ENCODE results near the gene SPATA13.

The SPATA13 gene

DNA sequence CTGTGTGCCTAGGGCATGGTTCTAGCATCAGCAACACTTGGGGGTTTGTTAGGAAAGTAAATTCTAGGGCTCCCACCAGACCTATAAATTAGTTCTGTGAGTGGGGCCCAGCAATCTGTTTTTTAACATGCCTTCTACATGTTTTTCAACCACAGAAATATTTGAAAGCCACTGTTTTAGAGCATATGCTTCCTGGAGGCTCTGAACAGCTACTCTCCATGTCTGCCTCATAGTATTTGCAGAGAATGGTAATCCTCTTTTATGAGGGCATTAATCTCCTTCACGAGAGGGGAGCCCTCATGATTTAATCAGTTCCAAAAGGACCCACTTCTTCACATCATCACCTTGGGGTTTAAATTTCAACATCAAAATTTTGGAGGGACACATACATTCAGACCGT lies 6.0 kb downstream of the SPATA13 start:
- DNase-seq (ENCODE audit: low read depth in 3 of 3) = no peak

DNA sequence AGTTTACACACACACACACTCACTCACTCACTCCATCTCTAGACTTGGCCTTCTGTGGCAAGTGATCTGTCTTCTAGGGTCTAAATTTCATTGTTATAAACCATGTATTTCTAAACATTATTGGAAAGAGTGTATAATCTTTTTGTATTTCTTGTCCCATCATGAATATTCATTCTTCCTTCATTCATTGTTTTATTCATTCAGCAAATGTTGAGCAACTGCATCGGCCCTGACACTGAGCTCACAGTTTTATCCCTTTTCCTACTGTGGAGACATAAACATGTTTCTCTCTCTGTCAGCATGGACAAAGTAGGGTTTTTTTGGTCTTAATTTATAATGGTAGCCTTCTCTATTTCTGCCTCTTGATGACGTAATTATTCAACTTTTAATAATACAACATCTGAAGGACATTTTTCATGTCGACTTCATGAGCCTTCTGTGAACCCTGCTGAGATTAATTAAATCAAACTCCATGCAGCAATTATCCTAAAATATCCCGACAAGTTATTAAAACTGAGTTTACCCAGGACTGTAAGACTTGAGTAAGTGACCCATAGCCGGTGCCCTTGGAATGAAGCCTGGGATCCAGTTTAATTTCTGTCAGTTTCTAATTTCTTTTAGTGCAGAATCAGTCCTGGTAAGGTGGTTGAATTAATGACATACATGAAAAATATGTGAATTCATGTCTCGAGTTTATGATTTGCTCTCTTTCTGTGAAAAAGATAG lies 7.3 kb downstream of the SPATA13 start:
- no peak for DNase-seq (ENCODE audit: low read depth in 3 of 3)

DNA sequence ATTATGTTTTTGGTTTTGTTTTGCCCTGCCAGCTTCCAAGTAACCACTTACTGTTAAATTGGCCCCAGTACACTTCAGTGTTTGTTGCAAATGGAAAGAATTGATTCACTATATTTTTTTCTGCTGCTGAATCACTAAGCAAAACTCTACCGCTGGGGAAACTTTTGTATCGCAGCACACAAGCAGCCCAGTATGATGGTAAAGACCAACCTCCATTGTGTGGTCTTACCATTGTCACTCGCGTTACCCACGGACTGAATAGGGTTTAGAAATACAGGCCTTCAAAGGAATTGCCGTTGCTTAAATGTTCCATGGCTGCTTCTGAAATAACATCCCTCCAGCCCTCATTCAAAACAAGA lies 7.9 kb downstream of the SPATA13 start:
- no peak for DNase-seq (ENCODE audit: low read depth in 3 of 3)

DNA sequence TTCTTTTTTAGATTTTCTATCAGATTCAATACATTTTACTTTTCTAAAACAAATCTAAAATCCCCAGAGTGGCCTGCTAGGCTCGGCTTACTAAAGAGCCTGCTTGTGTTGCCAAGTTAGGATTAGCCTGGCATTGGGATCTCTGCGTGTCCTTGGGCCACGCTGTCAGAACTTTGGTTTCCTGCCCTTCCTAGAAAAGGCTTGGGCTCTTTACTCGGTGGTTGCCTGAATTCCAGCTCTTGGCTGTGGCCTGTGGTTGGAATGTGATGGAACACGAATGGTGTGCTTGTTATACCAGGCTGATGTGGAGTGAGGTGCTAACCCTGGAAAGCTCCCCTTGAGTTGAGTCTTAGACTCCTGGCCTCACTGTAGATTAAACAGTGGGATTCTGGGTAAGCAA lies 8.5 kb downstream of the SPATA13 start:
- no peak for DNase-seq (ENCODE audit: low read depth in 3 of 3)

DNA sequence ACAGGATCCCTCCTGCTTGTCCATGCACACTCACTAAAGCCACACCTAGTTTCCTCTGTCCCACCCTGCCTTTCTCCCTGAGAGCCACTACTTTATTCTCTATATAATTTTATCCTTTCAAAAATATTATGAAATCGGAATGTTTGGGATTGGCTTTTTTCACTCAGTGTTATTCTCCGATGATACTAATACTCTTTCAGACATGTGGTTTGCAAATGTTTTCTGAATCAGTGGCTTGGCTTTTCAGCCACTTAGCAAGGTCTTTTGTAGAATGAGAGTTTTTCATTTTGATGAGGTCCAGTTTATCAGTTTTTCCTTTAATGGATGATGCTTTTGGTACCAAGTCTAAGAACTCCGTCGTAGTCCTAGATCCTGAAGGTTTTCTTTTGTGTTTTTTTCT lies 11.6 kb downstream of the SPATA13 start:
- DNase-seq (ENCODE audit: low read depth in 3 of 3) = no peak

DNA sequence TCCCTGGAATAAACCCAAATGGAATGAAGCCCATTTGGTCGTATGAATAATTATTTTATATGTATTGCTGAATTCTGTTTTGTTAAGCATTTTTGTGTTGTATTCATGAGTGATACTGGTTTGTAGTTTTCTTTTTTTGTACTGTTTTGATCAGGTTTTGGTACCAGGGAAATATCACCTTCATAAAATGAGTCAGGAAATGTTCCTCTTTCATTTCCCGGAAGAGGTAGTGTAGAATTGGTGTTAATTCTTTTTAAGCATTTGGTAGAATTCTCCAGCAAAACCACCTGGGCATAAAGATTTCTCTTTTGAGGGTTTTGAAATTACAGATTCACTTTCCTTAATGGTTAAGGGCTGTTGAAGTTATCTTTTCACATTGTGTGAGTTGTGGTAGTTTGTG lies 13.3 kb downstream of the SPATA13 start:
- DNase-seq (ENCODE audit: low read depth in 3 of 3) = no peak

DNA sequence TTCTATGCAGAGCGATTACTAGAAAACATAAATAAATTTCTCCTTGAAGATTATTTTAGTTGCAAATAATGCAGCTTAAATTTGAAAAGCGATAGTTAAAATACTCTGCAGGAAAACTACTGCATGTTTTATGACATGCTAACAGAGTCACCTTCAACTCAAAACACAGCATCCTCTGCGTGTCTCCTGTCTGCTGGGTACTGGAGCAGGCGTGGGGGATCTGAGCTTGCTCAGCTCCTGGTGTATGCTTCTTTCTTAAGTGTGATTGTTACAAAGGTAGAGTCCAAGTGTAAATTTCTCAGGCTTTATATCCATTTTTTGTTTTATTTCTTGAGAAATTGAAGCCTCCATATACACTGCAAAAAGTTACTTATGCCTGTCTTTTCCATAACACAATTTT lies 15.3 kb downstream of the SPATA13 start:
- no peak for DNase-seq (ENCODE audit: low read depth in 3 of 3)

DNA sequence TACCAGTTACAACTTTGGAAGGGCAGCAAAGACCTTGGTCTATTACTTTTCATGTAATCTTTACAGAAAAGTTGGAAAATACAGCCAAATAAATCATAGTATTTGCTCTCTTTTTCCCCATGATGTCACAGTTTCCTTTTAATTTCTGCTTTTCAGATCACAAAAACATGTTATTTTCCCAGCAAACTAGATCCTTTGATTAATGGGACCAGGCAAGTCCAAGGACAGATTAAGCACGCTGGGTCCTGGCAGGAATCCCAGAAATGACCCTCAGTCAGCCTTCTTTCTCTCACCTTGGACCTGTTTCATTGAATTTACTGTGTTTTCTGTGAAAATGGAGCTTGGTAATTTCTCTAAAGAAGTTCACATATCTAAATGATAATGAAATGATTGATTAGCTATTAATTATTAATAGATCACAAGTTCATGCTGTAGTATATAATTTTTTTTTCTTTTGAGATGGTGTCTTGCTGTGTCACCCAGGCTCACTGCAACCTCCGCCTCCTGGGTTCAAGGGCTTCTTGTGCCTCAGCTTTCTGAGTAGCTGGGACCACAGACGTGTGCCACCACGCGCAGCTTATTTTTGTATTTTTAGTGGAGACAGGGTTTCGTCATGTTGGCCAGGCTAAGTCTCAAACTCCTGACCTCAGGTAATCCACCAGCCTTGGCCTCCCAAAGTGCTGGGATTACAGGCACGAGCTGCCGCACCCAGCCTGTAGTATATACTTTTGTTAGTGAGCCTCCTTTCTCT lies 16.0 kb downstream of the SPATA13 start:
- DNase-seq (ENCODE audit: low read depth in 3 of 3) = no peak

DNA sequence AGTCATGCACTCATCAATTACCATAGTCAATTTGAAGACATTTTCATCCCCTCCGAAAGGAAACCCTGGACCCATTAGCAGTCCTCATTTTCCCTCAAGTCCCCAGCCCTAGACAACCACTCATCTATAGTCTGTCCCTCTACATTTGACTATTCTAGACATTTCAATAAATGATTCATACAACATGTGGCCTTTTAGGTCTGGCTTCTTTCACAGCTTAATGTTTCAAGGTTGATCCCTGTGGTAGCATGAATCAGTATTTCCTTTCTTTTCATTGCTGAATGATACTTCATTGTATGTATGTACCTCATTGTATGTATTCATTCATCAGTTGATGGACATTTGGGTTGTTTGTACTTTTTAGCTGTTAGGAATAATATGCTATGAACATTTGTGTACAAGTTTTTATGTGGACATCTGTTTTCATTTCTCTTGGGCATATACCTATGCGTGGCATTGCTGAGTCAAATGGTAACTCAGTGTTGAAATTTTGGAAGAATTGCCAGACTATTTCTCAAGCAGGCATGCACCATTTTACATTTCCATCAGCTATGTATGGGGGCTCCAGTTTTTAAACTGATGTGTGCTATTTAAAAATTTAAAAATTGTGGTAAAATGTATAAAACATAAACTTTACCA lies 18.4 kb downstream of the SPATA13 start:
- no peak for DNase-seq (ENCODE audit: low read depth in 3 of 3)

DNA sequence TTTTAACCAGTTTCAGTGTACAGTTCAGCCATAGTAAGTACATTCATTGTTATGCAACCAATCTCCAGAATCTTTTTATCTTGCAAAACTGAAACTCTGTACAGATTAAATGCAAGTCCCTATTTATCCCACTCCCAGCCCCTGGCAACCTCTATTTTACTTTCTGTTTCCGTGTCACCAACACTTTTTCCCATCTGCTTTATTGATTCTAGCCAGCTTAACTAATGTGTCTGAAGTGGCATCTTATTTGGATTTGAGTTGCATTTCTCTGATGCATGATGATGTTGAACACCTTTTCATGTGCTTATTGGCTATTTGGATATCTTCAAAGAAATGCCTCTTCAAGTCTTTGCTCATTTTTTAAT lies 18.9 kb downstream of the SPATA13 start:
- DNase-seq (ENCODE audit: low read depth in 3 of 3) = no peak

DNA sequence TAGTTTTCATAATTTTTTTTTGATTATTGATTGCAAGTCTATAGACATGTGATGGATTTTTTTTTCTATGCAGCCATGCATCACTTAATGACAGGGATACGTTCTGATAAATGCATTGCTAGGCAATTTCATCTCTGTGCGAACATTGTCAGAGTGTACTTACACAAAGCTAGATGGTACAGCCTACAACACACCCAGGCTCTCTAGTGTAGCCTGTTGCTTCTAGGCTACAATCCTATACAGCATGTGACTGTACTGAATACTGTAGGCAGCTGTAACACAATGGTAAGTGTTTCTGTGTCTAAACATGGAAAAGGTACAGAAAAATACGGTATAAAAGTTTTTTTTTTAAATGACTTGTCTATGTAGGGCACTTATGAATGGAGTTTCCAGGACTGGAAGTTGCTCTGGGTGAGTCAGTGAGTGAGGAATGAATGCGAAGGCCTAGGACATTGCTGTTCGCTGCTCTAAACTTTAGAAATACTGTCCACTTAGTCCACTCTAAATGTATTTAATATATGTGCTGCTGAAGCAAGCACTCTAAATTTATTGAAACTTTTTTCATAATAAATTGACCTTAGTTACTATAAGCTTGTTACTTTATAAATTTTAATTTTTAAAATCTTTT lies 20.3 kb downstream of the SPATA13 start:
- no peak for DNase-seq (ENCODE audit: low read depth in 3 of 3)

DNA sequence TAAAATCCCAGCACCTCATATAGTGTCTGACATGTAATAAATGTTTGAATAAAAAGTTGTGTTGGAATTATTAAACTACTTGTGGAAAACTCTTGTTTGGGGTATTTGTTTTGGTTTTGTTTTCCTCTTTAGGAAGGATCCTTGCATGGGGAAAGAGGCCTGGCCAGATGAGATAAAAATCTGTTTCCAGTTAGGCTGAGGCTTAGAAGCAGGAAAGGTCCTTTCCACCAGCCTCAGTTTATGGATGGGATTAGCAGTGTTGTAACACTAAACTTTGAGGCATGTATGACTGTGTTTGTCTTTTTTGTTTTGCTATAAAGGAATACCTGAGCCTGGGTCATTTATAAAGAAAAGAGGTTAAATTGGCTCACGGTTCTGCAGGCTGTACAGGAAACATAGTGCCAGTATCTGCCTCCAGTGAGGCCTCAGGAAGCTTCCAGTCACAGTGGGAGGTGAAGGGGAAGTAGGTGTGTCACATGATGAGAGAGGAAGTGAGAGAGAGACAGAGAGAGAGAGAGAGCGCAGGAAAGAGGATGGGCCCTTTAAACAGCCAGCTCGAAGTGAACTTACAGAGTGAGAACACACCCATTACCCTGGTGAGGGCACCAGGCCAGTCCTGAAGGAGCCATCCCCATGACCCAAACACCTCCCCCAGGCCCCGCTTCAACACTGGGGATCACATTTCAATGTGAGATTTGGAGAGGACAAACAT lies 21.6 kb downstream of the SPATA13 start:
- DNase-seq (ENCODE audit: low read depth in 3 of 3) = no peak

DNA sequence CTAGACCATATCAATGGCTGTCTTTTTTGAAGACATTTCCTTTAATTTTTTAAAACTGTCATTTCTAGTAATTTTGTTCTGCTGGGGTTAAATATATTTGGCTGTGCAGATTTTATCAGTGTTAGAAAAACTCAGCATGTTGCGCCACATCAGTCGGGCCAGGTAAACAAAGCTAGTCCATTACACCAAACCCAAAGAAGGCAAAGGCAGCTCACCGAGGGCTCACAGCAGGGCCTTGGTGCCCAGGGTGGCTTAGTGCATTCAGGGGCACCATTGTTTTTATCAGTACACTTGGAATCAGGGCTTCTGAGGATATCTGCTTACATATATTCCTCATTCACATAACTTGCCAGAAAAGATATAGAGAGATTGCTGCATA lies 22.2 kb downstream of the SPATA13 start:
- DNase-seq (ENCODE audit: low read depth in 3 of 3) = no peak

DNA sequence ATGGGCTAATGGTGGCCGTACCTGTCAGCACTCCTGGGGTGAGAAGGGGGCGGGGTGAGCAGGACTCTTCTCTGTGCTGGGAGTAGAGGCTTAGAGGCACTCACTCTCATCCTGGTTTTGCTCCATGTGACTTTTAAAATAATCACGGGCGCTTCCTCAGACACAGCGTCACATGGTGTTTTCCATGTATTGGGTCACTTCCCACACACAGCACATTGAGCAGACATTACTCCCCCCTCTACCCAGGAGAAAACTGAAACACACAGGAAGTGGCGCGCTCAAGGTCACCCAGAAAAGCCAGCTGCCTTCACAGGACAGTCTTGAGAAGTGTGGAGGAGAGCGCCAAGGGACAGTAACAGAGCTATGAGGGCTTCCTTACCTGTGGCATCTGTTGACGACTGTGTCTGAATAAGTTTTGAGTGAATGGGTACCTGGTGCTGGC lies 23.2 kb downstream of the SPATA13 start:
- no peak for DNase-seq (ENCODE audit: low read depth in 3 of 3)

DNA sequence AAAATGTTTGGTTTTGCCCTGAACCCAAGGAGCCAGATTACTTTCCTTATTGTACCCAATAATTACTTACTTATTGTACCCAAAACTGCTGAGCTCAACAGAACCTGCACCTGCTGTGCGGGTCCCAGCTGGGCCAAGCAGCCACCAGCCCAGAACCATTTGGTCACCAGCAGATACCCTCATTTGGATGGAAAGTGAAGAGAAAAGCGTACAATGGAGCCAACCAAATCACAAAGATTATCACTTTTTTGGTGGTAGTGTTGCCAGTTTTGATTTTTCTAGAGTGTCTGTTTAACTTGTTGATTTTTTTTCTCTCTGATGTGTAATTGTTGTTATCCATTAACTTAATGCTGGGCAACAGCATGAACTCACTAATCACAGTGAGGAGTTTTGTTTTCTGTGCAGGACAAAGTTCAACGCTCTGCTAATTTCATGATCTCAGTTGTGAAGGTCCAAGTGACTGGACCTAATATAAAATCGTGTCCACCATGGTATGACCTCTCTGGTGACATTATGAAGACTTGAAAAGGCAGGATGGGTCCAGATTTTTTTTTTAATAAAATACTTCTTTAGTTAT lies 23.8 kb downstream of the SPATA13 start:
- DNase-seq (ENCODE audit: low read depth in 3 of 3) = no peak

DNA sequence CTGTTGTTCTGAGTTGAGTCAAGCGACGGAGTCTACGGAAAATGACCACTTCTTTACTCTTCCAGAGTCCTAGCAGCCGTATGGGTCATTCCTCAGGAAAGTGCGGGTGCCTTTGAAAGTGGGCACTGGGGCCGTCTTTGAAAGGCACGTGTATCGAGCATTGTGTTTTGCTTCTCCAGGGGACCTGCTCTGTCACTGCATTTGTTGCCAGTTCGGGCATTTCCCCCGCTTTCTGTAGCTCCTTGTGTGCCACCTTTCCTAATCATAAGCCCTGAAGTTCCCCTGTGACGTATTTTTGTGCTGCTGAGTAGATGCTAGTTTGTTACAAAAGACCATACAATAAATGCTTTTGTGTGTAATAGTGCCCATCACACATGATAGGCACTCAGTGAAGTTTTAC lies 24.4 kb downstream of the SPATA13 start:
- no peak for DNase-seq (ENCODE audit: low read depth in 3 of 3)

DNA sequence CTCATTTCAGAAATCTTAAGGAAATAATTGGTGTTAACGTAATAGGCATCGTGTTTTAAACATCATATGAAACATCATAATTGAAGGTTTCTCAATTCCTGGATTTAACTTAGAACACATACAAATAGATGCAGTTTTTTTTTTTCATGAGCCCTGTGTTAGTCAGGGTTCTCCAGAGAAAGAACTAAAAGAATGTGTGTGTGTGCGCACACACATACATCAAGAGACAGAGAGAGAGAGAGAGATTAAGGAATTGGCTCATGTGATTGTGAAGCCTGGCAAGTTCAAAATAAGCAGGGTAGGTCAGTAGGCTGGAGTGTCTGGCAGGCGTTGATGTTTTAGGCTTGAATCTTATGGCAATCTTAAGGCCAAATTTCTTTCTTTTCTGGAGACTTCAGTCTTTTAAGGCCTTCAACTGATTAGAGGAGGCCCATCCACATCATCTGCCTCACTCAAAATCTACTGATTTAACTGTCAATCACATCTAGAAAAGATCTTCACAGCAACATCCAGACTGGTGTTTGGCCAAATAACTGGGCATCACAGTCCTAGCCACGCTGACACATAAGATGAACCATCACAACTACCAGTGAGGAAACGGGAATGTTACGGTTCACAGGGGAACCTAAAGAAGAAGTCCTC lies 25.2 kb downstream of the SPATA13 start:
- no peak for DNase-seq (ENCODE audit: low read depth in 3 of 3)

DNA sequence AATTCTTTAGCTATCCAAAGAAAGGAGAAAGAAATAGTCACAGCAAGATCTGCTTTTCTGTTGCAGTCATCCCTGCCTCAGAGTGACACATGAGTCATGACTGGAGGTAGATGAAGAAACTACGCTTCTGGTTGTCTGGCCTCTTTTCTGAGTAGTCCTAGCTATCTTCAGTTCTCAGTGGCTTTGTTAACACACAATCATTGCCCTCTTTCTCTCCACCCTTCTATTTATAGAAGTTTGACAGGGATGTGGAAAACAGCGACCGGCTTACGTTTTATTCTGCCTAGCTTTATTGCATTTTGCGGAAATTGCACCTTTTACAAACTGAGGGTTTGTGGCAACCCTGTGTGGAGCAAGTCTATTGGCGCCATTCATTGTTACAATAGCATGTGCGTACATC lies 26.7 kb downstream of the SPATA13 start:
- DNase-seq (ENCODE audit: low read depth in 3 of 3) = no peak

DNA sequence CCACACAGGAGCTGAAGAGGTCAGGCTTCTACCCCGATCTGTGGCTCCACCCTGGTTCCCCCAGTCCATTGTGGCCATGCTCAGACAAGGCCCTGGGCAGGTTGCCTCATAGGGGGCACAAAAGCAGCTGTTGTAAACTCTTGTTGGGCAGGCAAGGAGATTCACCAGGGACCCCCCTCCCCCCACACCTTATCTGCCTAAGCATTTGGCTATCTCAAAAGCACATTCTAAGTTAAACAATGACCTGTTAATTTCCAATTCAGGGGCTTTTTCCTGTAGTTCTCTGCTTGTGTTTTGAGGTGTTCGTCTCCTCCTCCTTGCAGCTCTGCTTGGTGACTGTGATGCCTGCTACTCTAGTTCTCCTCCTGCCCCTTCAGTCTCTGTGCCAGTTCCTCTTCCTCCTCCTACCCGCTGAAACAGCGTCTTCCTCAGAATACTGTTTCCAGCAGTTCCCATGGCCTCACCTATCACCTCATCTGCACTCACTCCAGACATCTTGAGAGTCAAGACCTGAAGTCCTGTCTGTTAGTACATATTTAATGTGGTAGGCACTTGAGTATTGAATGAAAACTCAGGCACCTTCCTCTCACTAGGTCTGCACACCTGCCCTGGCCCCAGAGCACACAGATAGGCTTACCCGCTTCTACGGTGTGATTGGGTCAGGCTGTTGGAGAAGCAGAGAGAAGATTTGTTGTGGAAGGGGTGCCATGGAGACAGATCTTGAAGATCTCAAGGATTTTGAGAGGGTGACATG lies 31.7 kb downstream of the SPATA13 start:
- DNase-seq (ENCODE audit: low read depth in 3 of 3) = no peak

DNA sequence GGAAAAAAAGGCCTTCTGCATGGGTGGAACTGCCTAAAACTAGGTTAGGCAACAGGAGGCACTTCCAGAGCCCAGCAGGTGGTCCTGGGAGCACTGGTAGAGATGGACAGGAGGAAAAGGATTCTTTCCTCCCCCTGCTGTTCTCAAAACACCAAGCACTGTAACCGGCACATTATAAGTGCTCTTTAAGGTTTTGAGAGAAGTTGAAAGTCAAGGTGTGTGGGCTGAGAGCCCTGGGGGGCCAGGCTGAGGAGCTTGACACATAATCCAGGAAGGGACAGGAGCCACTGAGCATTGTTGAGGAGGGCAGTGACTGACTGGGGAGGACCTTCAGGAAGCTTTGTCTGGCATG lies 32.3 kb downstream of the SPATA13 start:
- no peak for DNase-seq (ENCODE audit: low read depth in 3 of 3)

DNA sequence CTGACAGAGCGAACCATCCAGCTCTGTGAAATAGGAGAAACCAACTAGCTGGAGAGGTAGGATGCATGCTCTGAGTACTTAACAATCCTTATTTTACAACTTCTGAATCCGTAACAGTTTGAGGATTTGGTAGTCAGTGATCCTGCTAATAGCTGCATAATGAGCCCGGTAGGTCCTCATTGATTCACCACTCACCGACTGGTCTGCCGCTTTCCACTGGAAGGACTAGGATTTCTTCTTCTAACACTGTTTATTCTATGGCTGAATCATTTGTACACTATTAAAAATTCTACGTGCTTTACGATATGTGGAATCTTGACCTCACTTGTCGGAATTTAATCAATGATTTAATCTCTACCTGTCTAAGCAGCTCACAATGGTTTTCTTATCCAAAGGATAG lies 33.9 kb downstream of the SPATA13 start:
- no peak for DNase-seq (ENCODE audit: low read depth in 3 of 3)
